SK-N-SH (cell line): ENCODE results near the gene SRGN. TPM values are rescaled to one million over a fixed set of nuclear protein-coding genes. Genes with fewer than 3 reads are reported as not detected.

Source experiments
- CTCF ChIA-PET: fragments of 300-600, 350-600 bp; formaldehyde crosslinking; extraction: SDS; loops from one replicate; lab custom pipeline; 2021; lab: Yijun Ruan, JAX
- POLR2A ChIA-PET: fragments of 350-600 bp; sonication (Branson Sonifier 250); formaldehyde crosslinking; extraction: SDS; loops from one replicate; lab custom pipeline; 2020; ENCODE audit warnings: antibody characterized with exemption, inconsistent platforms; lab: Yijun Ruan, JAX
- DNase-seq: peaks from one replicate; pipeline ENCODE4 v3.0.0; 2012
- H2AFZ ChIP-seq: fragments of 200-600 bp; sonication (generic); 2 replicates; pipeline ENCODE4 v1.8.1; 2016; ENCODE audit warnings: antibody characterized with exemption, mild to moderate bottlenecking, low read depth
- H3F3A ChIP-seq: fragments of 200-600 bp; sonication (generic); replicated peaks from 2 replicates; pipeline ENCODE3; 2016; ENCODE audit warnings: antibody characterized with exemption, mild to moderate bottlenecking; ENCODE audit not compliant: insufficient read depth
- H3K27ac ChIP-seq, 2 experiments: fragments of 200-500 bp in 1 of 2; fragments of 200-600 bp in 1 of 2; sonication (Bioruptor generic) in 1 of 2; sonication (generic), shearing (Covaris generic) in 1 of 2; 2 replicates each; pipeline versions ENCODE4 v1.5.1 to v1.6.1; 2014 to 2016; ENCODE audit warnings: low read depth in 2 of 2, inconsistent platforms in 1 of 2, low read length in 1 of 2, mild to moderate bottlenecking in 1 of 2, mixed read lengths in 1 of 2
- H3K27me3 ChIP-seq: fragments of 200-600 bp; sonication (generic), shearing (Covaris generic); 2 replicates; pipeline ENCODE4 v1.6.1; 2016; ENCODE audit warnings: mixed run types; ENCODE audit not compliant: insufficient read depth
- H3K36me3 ChIP-seq, 2 experiments: fragments of 200-500 bp in 1 of 2; fragments of 200-600 bp in 1 of 2; sonication (Bioruptor generic) in 1 of 2; sonication (generic) in 1 of 2; replicated peaks in 1 of 2; 2 replicates each; pipeline versions ENCODE3 to v1.5.1; 2014 to 2016; ENCODE audit warnings: low read length in 1 of 2, mild to moderate bottlenecking in 1 of 2; ENCODE audit not compliant: insufficient read depth in 2 of 2, control insufficient read depth in 1 of 2
- H3K4me1 ChIP-seq, 2 experiments: fragments of 200-500 bp in 1 of 2; fragments of 200-600 bp in 1 of 2; sonication (Bioruptor generic) in 1 of 2; sonication (generic), shearing (Covaris generic) in 1 of 2; 2 replicates each; pipeline versions ENCODE4 v1.5.1 to v1.6.1; 2014 to 2016; ENCODE audit warnings: low read depth in 1 of 2, low read length in 1 of 2, mixed run types in 1 of 2; ENCODE audit not compliant: insufficient read depth in 2 of 2, control insufficient read depth in 1 of 2
- H3K4me2 ChIP-seq: fragments of 200-600 bp; sonication (generic), shearing (Covaris generic); 2 replicates; pipeline ENCODE4 v1.6.1; 2017; ENCODE audit warnings: mixed run types
- H3K4me3 ChIP-seq, 2 experiments: fragments of 200-500 bp in 1 of 2; fragments of 200-600 bp in 1 of 2; sonication (Bioruptor generic) in 1 of 2; sonication (generic), shearing (Covaris generic) in 1 of 2; 2 replicates each; pipeline versions ENCODE4 v1.5.1 to v1.8.1; 2014 to 2016; ENCODE audit warnings: low read depth in 2 of 2, inconsistent platforms in 1 of 2, low read length in 1 of 2, mild to moderate bottlenecking in 1 of 2, mixed read lengths in 1 of 2, moderate library complexity in 1 of 2
- H3K79me2 ChIP-seq: fragments of 200-600 bp; sonication (generic); 2 replicates; pipeline ENCODE4 v1.8.1; 2017; ENCODE audit warnings: mild to moderate bottlenecking; ENCODE audit not compliant: insufficient read depth
- H3K9ac ChIP-seq: fragments of 200-600 bp; sonication (generic); 2 replicates; pipeline ENCODE4 v1.6.1; 2017; ENCODE audit warnings: mixed run types
- H3K9me2 ChIP-seq: fragments of 200-600 bp; sonication (generic); 2 replicates; pipeline ENCODE4 v1.6.1; 2017; ENCODE audit warnings: mixed run types
- H3K9me3 ChIP-seq: fragments of 200-600 bp; sonication (generic); 2 replicates; pipeline ENCODE4 v1.6.1; 2017; ENCODE audit warnings: mixed run types, mild to moderate bottlenecking, moderate library complexity
- H4K20me1 ChIP-seq: fragments of 200-600 bp; sonication (generic); 2 replicates; pipeline ENCODE4 v1.6.1; 2017; ENCODE audit warnings: mild to moderate bottlenecking, mixed run types; ENCODE audit not compliant: insufficient read depth
- FOSL2 ChIP-seq: IDR thresholded peaks from 2 replicates; pipeline ENCODE4 v1.4.0; 2012; ENCODE audit warnings: low read depth, mild to moderate bottlenecking, moderate library complexity, borderline replicate concordance
- FOXJ3 ChIP-seq: sonication (generic); formaldehyde crosslinking; IDR thresholded peaks from 2 replicates; pipeline ENCODE4 v1.5.1; 2020; ENCODE audit warnings: mild to moderate bottlenecking, missing genetic modification reagents
- GABPA ChIP-seq: IDR thresholded peaks from 2 replicates; pipeline ENCODE4 v1.4.0; 2012; ENCODE audit warnings: low read depth, mild to moderate bottlenecking
- GATA2 ChIP-seq: sonication (generic); formaldehyde crosslinking; IDR thresholded peaks from 2 replicates; pipeline ENCODE4 v1.5.0; 2020; ENCODE audit warnings: mild to moderate bottlenecking, missing genetic modification reagents
- MEF2A ChIP-seq: IDR thresholded peaks from 2 replicates; pipeline ENCODE4 v1.4.0; 2012; ENCODE audit warnings: low read depth, borderline replicate concordance
- POLR2AphosphoS5 ChIP-seq: IDR thresholded peaks from 2 replicates; pipeline ENCODE4 v1.6.1; 2012; ENCODE audit warnings: low read depth, low read length
- RAD21 ChIP-seq: IDR thresholded peaks from 2 replicates; pipeline ENCODE4 v1.6.1; 2012; ENCODE audit warnings: mild to moderate bottlenecking, low read length
- TCF12 ChIP-seq: IDR thresholded peaks from 2 replicates; pipeline ENCODE4 v1.4.0; 2012
- TEAD4 ChIP-seq: IDR thresholded peaks from 2 replicates; pipeline ENCODE4 v1.4.0; 2012; ENCODE audit warnings: mild to moderate bottlenecking, borderline replicate concordance; ENCODE audit not compliant: insufficient read depth
- YY1 ChIP-seq: IDR thresholded peaks from 2 replicates; pipeline ENCODE4 v1.4.0; 2012; ENCODE audit warnings: low read depth, mild to moderate bottlenecking
- WGBS: methylation state at CpG from one replicate; pipeline ENCODE4 v1.1.6; 2017; ENCODE audit warnings: low lambda C conversion rate; 5-methylcytosine and 5-hydroxymethylcytosine counted together
- polyA plus RNA-seq, 3 experiments: library from polyadenylated mRNA; depleted of rRNA; stranded (reverse); fragments of >200 nt; gene quantifications; 2 replicates each; pipeline ENCODE4 v1.2.3, GENCODE V29; 2012
- TF ChIP-seq, protein P1 (sequence below): IDR thresholded peaks from 2 replicates; pipeline ENCODE4 v1.4.0; 2012; ENCODE audit warnings: low read depth
- TF ChIP-seq, protein P2 (sequence below): fragments of 200-600 bp; sonication (generic); IDR thresholded peaks from 2 replicates; pipeline ENCODE4 v1.6.1; 2017; ENCODE audit warnings: antibody characterized with exemption, mild to moderate bottlenecking, moderate library complexity
- TF ChIP-seq, protein P3 (sequence below): fragments of 150-350 bp; IDR thresholded peaks from 2 replicates; pipeline ENCODE4 v1.6.1; 2016; ENCODE audit warnings: mild to moderate bottlenecking, low read depth, low read length
- TF ChIP-seq, protein P4 (sequence below): IDR thresholded peaks from 2 replicates; pipeline ENCODE4 v1.6.1; 2012; ENCODE audit warnings: mild to moderate bottlenecking, low read depth, low read length, moderate library complexity
- TF ChIP-seq, protein P5 (sequence below): IDR thresholded peaks from 2 replicates; pipeline ENCODE4 v1.4.0; 2012; ENCODE audit warnings: low read depth, borderline replicate concordance

Gene SRGN
- polyA plus RNA-seq, 1 of the 3 experiments (the other 2 are of a cell fraction), result 0.10 TPM

DNA sequence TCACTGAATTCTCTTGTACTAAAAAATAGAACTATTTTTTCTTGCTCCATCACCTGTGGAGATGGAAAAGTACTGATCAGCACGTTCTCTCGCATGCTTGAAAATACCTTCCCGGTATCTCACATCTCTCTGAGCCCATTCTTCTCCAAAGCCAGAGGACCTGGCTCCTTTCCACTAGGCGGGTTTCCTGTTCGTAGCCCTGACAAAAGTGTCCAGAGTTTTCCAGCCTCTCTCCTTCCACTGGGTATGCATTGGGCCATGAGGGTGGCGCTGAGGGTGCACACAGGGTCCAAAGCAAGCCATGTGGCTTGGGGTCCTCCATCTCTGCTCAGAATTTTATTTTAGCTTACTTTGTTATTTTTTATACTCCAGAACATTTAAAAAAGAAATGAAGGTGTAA is 16.3 kb upstream of the SRGN start (continued):
- no peak for TF ChIP-seq RAD21

DNA sequence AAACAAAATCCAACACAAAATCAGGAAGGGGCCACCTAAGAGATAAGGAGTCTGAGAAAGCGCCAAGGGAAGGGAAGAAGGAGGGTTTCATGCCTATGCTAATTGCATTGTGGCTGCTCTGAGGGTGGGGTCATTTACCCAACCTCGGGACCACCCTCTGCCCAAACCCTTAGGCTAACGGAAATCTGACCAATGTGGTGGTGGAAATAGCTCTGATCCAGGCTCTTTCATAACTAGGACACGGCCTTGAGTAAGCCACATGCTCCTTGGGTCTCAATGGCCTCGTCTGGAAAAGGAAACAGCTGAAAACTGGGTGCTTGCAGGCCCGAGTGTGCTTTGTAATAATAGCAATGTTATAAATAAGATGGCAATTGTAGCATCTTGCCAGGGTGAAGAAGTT is 14.9 kb upstream of the SRGN start:
- CTCF ChIA-PET, result interaction anchor here (0.8 to 1.1 kb wide), 2 partner anchors 20 to 68 kb away, joined by 3 read pairs; no protein-coding TSS in a partner anchor
- Histone ChIP-seq H2AFZ (no peak overlapping the region), H3F3A (no peaks in the 10 kb centered on the region)

DNA sequence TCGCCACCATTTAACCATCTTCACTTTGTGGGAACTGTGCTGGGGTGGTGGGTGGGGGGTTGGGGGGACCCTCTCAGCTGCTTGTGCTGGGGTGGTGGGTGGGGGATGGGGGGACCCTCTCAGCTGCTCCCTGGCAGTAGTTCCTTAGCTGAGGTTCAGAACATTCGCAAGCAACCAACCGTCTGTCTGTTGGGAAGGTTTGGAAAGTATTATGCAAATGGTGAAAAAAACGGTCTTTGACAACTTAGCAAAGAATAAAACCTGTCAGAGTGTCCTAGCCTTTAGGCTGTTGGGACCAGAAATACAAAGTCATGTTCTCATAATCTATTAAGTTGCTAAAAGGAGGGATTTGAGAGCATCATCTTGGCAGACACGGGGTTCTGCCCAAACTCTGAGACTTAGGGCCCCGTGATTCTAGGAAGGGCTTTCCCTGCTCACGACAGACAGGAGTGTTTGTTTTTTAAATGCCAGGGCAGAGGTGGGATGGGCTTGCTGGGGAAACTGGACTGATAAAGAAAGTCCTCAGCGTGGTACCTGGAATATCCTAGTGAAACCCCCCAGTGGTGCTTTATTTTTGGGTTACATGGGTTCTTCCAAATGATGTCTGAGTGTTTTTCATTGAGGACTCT is 14.1 kb upstream of the SRGN start:
- Histone ChIP-seq H4K20me1 (no peaks in the 10 kb centered on the region), H3K4me3 (no peak overlapping the region), H3K27ac (no peak overlapping the region), H2AFZ (0 out of 2 replicates have a peak overlapping the region, but pooled peaks have one; percentile 22), H3K9ac (no peak overlapping the region), H3K27me3 (no peaks in the 10 kb centered on the region), H3K4me1 (no peaks in the 10 kb centered on the region; a peak in 1 of 4 replicates), H3K4me2 (no peak overlapping the region), H3K79me2 (no peaks in the 10 kb centered on the region), H3K9me3 (no peaks in the 10 kb centered on the region), H3F3A (no peaks in the 10 kb centered on the region), H3K9me2 (no peaks in the 10 kb centered on the region), H3K36me3 (no peaks in the 10 kb centered on the region)
- ChIA-PET POLR2A (no interaction called here), CTCF (interaction anchor here (1.1 kb wide), 1 partner anchor 69 kb away, joined by 3 read pairs; no protein-coding TSS in a partner anchor)
- WGBS, result 71% methylated on average over 8 of the region's 8 CpGs
- no peak for DNase-seq
- TF ChIP-seq FOXJ3 (no peak), GABPA (no peak), MEF2A (no peak), YY1 (no peak), FOSL2 (no peak), GATA2 (CRISPR knock-in tag) (no peak)
- TF ChIP-seq, protein P1, sequence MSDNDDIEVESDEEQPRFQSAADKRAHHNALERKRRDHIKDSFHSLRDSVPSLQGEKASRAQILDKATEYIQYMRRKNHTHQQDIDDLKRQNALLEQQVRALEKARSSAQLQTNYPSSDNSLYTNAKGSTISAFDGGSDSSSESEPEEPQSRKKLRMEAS, result no peak
- TF ChIP-seq, protein P2, sequence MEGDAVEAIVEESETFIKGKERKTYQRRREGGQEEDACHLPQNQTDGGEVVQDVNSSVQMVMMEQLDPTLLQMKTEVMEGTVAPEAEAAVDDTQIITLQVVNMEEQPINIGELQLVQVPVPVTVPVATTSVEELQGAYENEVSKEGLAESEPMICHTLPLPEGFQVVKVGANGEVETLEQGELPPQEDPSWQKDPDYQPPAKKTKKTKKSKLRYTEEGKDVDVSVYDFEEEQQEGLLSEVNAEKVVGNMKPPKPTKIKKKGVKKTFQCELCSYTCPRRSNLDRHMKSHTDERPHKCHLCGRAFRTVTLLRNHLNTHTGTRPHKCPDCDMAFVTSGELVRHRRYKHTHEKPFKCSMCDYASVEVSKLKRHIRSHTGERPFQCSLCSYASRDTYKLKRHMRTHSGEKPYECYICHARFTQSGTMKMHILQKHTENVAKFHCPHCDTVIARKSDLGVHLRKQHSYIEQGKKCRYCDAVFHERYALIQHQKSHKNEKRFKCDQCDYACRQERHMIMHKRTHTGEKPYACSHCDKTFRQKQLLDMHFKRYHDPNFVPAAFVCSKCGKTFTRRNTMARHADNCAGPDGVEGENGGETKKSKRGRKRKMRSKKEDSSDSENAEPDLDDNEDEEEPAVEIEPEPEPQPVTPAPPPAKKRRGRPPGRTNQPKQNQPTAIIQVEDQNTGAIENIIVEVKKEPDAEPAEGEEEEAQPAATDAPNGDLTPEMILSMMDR, result no peak
- TF ChIP-seq, protein P3, sequence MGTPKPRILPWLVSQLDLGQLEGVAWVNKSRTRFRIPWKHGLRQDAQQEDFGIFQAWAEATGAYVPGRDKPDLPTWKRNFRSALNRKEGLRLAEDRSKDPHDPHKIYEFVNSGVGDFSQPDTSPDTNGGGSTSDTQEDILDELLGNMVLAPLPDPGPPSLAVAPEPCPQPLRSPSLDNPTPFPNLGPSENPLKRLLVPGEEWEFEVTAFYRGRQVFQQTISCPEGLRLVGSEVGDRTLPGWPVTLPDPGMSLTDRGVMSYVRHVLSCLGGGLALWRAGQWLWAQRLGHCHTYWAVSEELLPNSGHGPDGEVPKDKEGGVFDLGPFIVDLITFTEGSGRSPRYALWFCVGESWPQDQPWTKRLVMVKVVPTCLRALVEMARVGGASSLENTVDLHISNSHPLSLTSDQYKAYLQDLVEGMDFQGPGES, result no peak
- TF ChIP-seq, protein P4, sequence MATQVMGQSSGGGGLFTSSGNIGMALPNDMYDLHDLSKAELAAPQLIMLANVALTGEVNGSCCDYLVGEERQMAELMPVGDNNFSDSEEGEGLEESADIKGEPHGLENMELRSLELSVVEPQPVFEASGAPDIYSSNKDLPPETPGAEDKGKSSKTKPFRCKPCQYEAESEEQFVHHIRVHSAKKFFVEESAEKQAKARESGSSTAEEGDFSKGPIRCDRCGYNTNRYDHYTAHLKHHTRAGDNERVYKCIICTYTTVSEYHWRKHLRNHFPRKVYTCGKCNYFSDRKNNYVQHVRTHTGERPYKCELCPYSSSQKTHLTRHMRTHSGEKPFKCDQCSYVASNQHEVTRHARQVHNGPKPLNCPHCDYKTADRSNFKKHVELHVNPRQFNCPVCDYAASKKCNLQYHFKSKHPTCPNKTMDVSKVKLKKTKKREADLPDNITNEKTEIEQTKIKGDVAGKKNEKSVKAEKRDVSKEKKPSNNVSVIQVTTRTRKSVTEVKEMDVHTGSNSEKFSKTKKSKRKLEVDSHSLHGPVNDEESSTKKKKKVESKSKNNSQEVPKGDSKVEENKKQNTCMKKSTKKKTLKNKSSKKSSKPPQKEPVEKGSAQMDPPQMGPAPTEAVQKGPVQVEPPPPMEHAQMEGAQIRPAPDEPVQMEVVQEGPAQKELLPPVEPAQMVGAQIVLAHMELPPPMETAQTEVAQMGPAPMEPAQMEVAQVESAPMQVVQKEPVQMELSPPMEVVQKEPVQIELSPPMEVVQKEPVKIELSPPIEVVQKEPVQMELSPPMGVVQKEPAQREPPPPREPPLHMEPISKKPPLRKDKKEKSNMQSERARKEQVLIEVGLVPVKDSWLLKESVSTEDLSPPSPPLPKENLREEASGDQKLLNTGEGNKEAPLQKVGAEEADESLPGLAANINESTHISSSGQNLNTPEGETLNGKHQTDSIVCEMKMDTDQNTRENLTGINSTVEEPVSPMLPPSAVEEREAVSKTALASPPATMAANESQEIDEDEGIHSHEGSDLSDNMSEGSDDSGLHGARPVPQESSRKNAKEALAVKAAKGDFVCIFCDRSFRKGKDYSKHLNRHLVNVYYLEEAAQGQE, result no peak
- TF ChIP-seq, protein P5, sequence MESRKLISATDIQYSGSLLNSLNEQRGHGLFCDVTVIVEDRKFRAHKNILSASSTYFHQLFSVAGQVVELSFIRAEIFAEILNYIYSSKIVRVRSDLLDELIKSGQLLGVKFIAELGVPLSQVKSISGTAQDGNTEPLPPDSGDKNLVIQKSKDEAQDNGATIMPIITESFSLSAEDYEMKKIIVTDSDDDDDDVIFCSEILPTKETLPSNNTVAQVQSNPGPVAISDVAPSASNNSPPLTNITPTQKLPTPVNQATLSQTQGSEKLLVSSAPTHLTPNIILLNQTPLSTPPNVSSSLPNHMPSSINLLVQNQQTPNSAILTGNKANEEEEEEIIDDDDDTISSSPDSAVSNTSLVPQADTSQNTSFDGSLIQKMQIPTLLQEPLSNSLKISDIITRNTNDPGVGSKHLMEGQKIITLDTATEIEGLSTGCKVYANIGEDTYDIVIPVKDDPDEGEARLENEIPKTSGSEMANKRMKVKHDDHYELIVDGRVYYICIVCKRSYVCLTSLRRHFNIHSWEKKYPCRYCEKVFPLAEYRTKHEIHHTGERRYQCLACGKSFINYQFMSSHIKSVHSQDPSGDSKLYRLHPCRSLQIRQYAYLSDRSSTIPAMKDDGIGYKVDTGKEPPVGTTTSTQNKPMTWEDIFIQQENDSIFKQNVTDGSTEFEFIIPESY, result no peak

More for the DNA sequence above, 14.9 kb upstream of the SRGN start:
- WGBS, result 76% methylated on average over 6 of the region's 6 CpGs
- Histone ChIP-seq H3K79me2 (no peaks in the 10 kb centered on the region), H4K20me1 (no peaks in the 10 kb centered on the region), H3K4me2 (no peak overlapping the region), H3K36me3 (no peaks in the 10 kb centered on the region), H3K9ac (no peak overlapping the region), H3K4me3 (no peak overlapping the region), H3K27me3 (no peaks in the 10 kb centered on the region), H3K9me2 (no peaks in the 10 kb centered on the region), H3K9me3 (no peaks in the 10 kb centered on the region), H3K4me1 (no peaks in the 10 kb centered on the region; a peak in 1 of 4 replicates), H3K27ac (no peak overlapping the region)
- POLR2A ChIA-PET, result no interaction called here
- TF ChIP-seq TEAD4, result no peak
- TF ChIP-seq FOSL2, result no peak
- no peak for TF ChIP-seq TCF12
- no peak for TF ChIP-seq POLR2AphosphoS5
- TF ChIP-seq MEF2A, result no peak
- no peak for DNase-seq
